Muscle layer of duodenum (tissue), 2 donors: ENCODE data around the gene TMX2.
"Not testable (repeated sequence)": the region's sequence is repeated elsewhere in the genome, so short reads cannot be mapped to it uniquely, and the experiment has no call there.

Experiments used
- H3K27ac ChIP-seq: one replicate; pipeline ENCODE4 v1.7.0; 2013; ENCODE audit warnings: mild to moderate bottlenecking, low read length
- H3K27me3 ChIP-seq: one replicate; pipeline ENCODE4 v1.7.0; 2013; ENCODE audit warnings: low read depth, mild to moderate bottlenecking, control low read depth, low read length
- H3K36me3 ChIP-seq, 2 donors: one replicate each; pipeline ENCODE4 v1.7.0; 2013; ENCODE audit warnings: low read length in 2 of 2, control low read depth in 1 of 2, mild to moderate bottlenecking in 1 of 2; ENCODE audit not compliant: insufficient read depth in 2 of 2, control insufficient read depth in 1 of 2
- H3K4me1 ChIP-seq, 2 donors: one replicate each; pipeline ENCODE4 v1.7.0; 2013; ENCODE audit warnings: low read length in 2 of 2, mild to moderate bottlenecking in 2 of 2, control low read depth in 1 of 2, moderate library complexity in 1 of 2; ENCODE audit not compliant: insufficient read depth in 2 of 2, control insufficient read depth in 1 of 2
- H3K4me3 ChIP-seq, 2 donors: one replicate each; pipeline ENCODE4 v1.7.0; 2013; ENCODE audit warnings: low read length in 2 of 2, low read depth in 1 of 2, mild to moderate bottlenecking in 1 of 2
- H3K9me3 ChIP-seq, 2 donors: one replicate each; pipeline ENCODE4 v1.7.0; 2013; ENCODE audit warnings: low read length in 2 of 2, control low read depth in 1 of 2, mild to moderate bottlenecking in 1 of 2; ENCODE audit not compliant: control insufficient read depth in 1 of 2
- donor health status: healthy.

Gene TMX2

DNA sequence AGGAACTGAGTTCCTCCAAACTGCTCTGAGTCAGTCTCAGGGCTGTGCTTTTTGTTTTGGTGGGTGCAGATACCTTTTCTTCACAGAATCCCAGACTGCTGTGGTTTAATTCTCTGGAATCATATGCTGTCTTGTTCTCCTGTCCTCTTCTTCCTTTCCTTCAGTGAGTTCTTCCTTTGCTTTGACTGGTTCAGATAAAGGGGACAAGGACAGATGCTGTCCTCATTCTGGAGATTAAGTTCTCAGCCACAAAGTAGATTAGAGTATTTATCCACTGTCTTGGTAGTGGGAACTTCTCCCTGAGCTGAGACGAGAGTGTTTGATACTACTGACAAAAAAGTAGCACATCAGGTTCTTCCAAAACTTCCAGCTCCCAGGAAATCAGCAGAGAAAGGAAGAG lies 31.2 kb upstream of the TMX2 start:
- H3K27ac ChIP-seq: no peak overlapping the region

DNA sequence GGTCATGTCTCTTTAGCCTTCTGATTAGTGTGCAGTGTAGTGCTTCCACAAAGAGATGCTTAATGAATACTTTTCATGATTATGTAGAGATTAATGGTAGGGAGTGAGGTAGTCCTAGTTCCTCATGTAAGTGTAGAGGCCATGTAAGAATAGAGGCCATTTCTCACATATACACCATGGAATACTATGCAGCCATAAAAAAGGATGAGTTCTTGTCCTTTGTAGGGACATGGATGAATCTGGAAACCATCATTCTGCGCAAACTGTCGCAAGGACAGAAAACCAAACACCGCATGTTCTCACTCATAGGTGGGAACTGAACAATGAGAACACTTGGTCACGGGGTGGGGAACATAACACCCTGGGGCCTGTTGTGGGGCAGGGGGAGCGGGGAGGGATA lies 21.9 kb upstream of the TMX2 start:
- not testable (repeated sequence) for H3K27ac ChIP-seq, H3K27me3 ChIP-seq, H3K4me3 ChIP-seq, H3K4me1 ChIP-seq, H3K9me3 ChIP-seq
- peaks cover 42 to 66% of the 10 kb centered on the region in 2 donors for H3K36me3 ChIP-seq

More for the DNA sequence above, 31.2 kb upstream of the TMX2 start:
- H3K9me3 ChIP-seq: no peaks in the 10 kb centered on the region
- H3K27me3 ChIP-seq: no peaks in the 10 kb centered on the region
- peaks cover 0 to 4% of the 10 kb centered on the region in 2 donors for H3K4me1 ChIP-seq
- H3K36me3 ChIP-seq: peaks cover 38 to 52% of the 10 kb centered on the region in 2 donors
- H3K4me3 ChIP-seq: no peak overlapping the region

DNA sequence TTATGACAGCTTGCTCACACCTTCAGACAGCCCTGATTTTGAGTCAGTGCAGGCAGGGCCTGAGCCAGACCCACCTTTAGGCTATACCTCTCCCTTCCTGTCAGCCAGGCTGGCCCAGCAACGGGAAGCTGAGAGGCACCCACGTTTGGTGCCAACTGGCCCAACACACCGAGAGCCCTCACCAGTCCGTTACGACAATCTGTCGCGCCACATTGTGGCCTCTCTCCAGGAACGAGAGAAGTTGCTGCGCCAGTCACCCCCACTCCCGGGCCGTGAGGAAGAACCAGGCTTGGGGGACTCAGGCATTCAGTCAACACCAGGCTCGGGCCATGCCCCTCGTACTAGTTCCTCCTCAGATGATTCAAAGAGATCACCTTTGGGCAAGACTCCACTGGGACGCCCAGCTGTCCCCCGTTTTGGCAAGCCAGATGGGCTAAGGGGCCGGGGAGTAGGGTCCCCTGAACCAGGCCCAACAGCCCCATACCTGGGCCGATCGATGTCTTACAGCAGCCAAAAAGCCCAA lies 13.5 kb upstream of the TMX2 start:
- no peaks in the 10 kb centered on the region for H3K4me1 ChIP-seq
- H3K36me3 ChIP-seq: peaks cover 44 to 76% of the 10 kb centered on the region in 2 donors
- no peak overlapping the region for H3K4me3 ChIP-seq
- no peaks in the 10 kb centered on the region for H3K27me3 ChIP-seq
- no peaks in the 10 kb centered on the region for H3K9me3 ChIP-seq
- H3K27ac ChIP-seq: no peak overlapping the region

DNA sequence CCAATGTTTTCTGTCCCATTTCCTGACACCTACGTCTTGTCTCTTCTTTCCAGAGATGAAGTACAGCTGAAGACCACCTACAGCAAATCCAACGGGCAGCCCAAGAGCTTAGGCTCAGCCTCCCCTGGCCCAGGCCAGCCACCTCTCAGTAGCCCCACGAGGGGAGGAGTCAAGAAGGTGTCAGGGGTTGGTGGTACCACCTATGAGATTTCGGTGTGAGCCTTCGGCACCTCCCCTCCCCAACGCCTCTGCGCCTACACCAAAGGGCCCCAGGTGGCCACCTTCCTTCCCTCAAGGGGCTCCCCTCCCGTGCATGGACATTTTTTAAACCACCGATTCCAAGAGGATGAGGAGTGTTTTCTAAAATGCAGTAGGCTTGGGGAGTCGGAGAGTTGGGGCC lies 12.6 kb upstream of the TMX2 start:
- H3K36me3 ChIP-seq: peaks cover 51 to 76% of the 10 kb centered on the region in 2 donors
- H3K4me1 ChIP-seq: no peaks in the 10 kb centered on the region
- H3K4me3 ChIP-seq: no peak overlapping the region
- no peak overlapping the region for H3K27ac ChIP-seq
- no peaks in the 10 kb centered on the region for H3K9me3 ChIP-seq
- no peaks in the 10 kb centered on the region for H3K27me3 ChIP-seq

DNA sequence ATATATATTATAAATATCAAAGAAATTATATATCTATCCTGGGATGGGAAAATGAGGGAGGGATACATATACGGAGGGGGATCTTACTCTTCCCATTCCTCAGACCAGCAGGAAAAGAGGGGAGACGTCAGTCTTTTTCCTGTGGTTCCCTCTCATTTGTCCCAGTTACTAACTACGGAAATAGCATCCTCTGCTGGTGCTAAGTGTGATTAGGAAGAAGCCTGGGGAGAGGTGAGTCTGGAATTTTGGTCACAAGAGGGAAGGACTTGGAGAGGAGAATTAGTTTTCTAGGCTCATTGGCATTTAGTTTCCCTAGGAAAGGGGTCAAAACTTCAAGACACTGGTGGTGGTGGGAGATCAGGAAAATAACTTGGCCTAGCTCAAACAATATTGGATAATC lies 12.0 kb upstream of the TMX2 start:
- H3K4me3 ChIP-seq: no peak overlapping the region
- H3K27ac ChIP-seq: no peak overlapping the region

DNA sequence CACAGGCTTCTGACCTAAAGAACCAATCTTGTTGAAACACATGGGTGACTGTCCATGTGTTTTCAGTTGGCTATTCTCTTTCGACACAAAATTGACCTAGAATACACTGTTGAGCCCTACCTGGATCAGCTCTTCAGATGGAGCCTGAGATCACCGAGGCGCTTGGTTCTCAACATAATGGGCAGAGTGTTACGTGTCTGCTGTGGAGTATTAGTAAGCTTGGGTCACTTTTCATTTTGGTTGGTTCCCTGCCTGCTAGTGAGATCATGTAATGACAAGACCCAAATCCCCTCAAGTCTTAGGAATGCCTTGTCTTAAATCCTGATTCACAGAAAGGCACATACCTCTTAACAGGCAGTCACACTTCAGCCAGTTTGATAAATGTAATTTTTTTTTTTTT lies 9.1 kb upstream of the TMX2 start:
- Histone ChIP-seq H3K4me3 (no peak overlapping the region), H3K27me3 (no peaks in the 10 kb centered on the region), H3K36me3 (peaks cover 35 to 58% of the 10 kb centered on the region in 2 donors), H3K4me1 (no peaks in the 10 kb centered on the region), H3K27ac (no peak overlapping the region), H3K9me3 (no peaks in the 10 kb centered on the region)

More for the DNA sequence above, 12.0 kb upstream of the TMX2 start:
- no peaks in the 10 kb centered on the region for H3K9me3 ChIP-seq
- peaks cover 50 to 73% of the 10 kb centered on the region in 2 donors for H3K36me3 ChIP-seq
- H3K4me1 ChIP-seq: no peaks in the 10 kb centered on the region
- no peaks in the 10 kb centered on the region for H3K27me3 ChIP-seq

DNA sequence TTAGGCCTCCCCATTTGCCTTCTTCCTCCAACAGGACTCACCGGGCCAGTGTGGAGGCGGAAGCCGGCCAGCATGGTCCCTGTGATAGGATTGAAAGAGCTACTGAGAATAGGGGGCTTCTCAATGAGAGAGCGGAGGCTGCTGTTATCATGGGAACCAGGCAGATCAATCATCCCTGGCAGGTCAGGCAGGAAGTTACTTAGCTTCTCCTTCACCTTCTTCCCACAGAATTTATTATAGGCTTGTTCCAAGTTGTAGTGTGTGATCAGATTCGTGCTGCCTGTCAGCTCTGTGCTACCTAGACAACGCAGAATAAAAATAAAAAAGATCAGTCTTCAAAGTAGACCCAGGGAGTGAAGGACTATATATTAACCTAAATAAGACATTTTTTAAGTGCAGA lies 7.5 kb upstream of the TMX2 start:
- no peaks in the 10 kb centered on the region for H3K27me3 ChIP-seq
- H3K9me3 ChIP-seq: no peaks in the 10 kb centered on the region
- peaks cover 19 to 42% of the 10 kb centered on the region in 2 donors for H3K36me3 ChIP-seq
- H3K4me1 ChIP-seq: no peaks in the 10 kb centered on the region
- no peak overlapping the region for H3K27ac ChIP-seq
- no peak overlapping the region for H3K4me3 ChIP-seq

DNA sequence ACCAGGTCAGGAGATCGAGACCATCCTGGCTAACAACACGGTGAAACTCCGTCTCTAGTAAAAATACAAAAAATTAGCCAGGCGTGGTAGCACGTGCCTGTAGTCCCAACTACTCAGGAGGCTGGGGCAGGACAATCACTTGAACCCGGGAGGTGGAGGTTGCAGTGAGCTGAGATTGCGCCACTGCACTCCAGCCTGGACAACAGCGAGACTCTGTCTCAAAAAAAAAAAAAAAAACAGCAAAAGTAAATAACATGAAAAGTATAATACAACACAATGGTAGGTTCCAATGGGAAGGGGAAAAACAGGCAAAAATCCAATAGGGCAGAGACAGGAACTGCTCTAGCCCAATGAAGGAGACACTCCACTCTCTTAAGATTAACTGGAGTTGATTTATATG lies 7.0 kb upstream of the TMX2 start:
- not testable (repeated sequence) for H3K27ac ChIP-seq, H3K9me3 ChIP-seq, H3K4me1 ChIP-seq, H3K27me3 ChIP-seq, H3K4me3 ChIP-seq
- peaks cover 17 to 39% of the 10 kb centered on the region in 2 donors for H3K36me3 ChIP-seq

DNA sequence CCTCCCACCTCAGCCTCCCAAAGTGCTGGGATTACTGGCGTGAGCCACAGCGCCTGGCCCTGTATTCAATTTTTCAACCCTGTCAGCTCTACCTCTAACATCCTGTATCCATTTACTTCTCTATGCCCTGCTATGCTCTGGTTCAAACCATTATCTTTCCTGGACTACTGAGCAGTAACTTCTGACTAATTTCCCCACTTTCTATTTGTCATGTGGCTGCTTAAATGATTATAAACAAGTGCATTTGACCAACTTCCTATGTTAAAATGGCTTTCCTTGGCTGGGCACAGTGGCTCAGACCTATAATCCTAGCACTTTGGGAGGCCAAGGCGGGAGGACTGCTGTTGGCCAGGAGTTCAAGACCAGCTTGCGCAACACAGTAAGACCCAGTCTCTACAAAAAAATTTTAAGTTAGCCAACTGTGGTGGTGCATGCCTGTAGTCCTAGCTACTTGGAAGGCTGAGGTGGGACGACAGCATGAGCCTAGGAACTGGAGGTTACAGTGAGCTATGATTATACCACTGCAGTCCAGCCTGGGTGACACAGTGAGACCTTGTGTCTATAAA lies 2.5 kb upstream of the TMX2 start:
- Histone ChIP-seq H3K4me3 (no peak overlapping the region), H3K36me3 (peaks cover under 1 to 7% of the 10 kb centered on the region in 2 donors), H3K9me3 (no peaks in the 10 kb centered on the region), H3K4me1 (peaks cover 19 to 33% of the 10 kb centered on the region in 2 donors), H3K27me3 (no peaks in the 10 kb centered on the region), H3K27ac (no peak overlapping the region)

DNA sequence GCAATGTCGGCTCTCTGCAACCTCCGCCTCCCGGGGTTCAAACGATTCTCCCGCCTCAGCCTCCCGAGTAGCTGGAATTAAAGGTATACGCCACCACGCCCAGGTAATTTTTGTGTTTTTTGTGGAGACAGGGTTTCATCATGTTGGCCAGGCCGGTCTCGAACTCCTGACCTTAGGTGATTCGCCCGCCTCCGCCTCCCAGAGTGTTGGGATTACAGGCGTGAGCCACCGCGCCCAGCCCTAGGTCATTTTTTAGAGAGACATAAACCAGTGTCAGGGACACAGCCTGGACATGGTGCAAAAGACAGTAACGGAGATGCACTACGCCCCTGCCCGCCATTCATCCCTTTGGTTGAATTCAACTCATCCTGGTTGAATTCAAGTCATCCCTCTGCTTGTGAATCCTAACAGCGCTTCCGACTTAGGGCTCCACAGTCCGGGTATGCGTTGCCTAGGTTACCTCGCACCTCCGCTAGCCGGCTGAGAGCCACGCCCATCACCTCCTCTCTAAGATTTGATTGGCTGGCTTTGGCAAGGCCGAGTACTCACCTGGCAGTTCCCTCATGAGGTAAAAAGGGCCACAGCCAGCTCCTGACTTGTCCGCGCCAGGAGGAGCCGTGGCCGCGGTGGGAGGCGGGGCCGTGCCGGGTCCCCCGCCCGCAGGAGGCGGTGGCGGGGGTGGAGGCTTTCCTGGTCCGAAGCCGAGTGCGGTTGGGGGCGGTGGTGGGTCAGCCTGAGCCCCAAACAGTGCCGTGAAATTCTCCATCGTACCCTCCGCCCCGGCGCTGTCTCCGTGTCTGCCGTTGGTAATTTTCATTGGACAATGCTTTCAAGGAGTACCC lies 758 bp upstream of the TMX2 start, which contains the start of gene MED19:
MED19 (minus strand) TSS at position 802 of the 842 bp plus-strand sequence; CDS start at position 766, 36 bp downstream.
- H3K27me3 ChIP-seq: no peaks in the 10 kb centered on the region
- H3K4me3 ChIP-seq: peak within 1 kb of the TSS; percentile 97 to 99
- peak within 1 kb of the TSS; percentile 88 for H3K27ac ChIP-seq
- no peaks in the 10 kb centered on the region for H3K9me3 ChIP-seq
- H3K36me3 ChIP-seq: no peaks in the 10 kb centered on the region
- H3K4me1 ChIP-seq: peaks cover 19 to 35% of the 10 kb centered on the region in 2 donors

DNA sequence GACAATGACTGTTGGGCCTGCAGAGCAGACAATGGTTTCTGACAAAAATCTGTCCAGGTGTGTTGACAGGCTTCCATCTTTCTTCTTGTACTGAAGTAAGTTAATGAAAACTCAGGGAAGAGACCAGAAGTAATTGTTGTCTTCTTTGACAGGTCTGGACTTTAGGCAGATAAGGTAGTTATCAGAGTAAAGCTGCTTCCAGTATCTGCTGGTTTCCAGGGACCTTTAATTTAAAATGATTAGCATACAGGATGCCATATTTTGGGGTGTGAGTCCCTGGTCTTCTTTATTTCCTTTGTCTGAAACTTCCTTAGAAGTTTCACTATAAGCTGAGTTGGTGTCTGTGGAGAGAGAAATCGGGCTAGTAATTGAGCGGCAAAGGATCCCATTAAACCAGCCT lies 1.4 kb downstream of the TMX2 start:
- H3K27me3 ChIP-seq: no peaks in the 10 kb centered on the region
- peak overlapping the region; percentile 97 to 99 for H3K4me3 ChIP-seq
- H3K9me3 ChIP-seq: no peaks in the 10 kb centered on the region
- H3K27ac ChIP-seq: no peak overlapping the region
- H3K4me1 ChIP-seq: peaks cover 19 to 35% of the 10 kb centered on the region in 2 donors
- H3K36me3 ChIP-seq: no peaks in the 10 kb centered on the region
